GM23248 (cell line): ENCODE measurements around the gene TTC23L. TPM values are rescaled to one million over a fixed set of nuclear protein-coding genes. Genes with fewer than 3 reads are reported as not detected.

Experiments
- DNase-seq: peaks from one replicate; pipeline ENCODE4 v3.0.0-alpha.2; 2015
- H2AFZ ChIP-seq: fragments of 200-600 bp; sonication (generic); 2 replicates; pipeline ENCODE4 v1.6.1; 2016; ENCODE audit warnings: antibody characterized with exemption
- H3F3A ChIP-seq: fragments of 200-600 bp; sonication (generic); 2 replicates; pipeline ENCODE4 v1.6.1; 2016; ENCODE audit warnings: mild to moderate bottlenecking, antibody characterized with exemption, mixed run types; ENCODE audit not compliant: insufficient read depth
- H3K27ac ChIP-seq: fragments of 200-600 bp; sonication (generic); 2 replicates; pipeline ENCODE4 v1.5.1; 2016; ENCODE audit warnings: mild to moderate bottlenecking
- H3K27me3 ChIP-seq: fragments of 200-600 bp; sonication (generic); replicated peaks from 2 replicates; pipeline ENCODE4 v1.6.1; 2016; ENCODE audit warnings: mild to moderate bottlenecking; ENCODE audit not compliant: insufficient read depth
- H3K36me3 ChIP-seq: fragments of 200-600 bp; sonication (generic); 2 replicates; pipeline ENCODE4 v1.6.1; 2016; ENCODE audit warnings: low read depth, mild to moderate bottlenecking
- H3K4me1 ChIP-seq: fragments of 200-600 bp; sonication (generic); 2 replicates; pipeline ENCODE4 v1.6.1; 2016; ENCODE audit warnings: mild to moderate bottlenecking; ENCODE audit not compliant: insufficient read depth
- H3K4me2 ChIP-seq: fragments of 200-600 bp; sonication (generic); one replicate; pipeline ENCODE4 v1.6.1; 2016; ENCODE audit warnings: mild to moderate bottlenecking; ENCODE audit not compliant: unreplicated experiment
- H3K4me3 ChIP-seq: fragments of 200-600 bp; sonication (generic); 2 replicates; pipeline ENCODE4 v1.5.1; 2016; ENCODE audit warnings: mild to moderate bottlenecking
- H3K79me2 ChIP-seq: fragments of 200-600 bp; sonication (generic); 2 replicates; pipeline ENCODE4 v1.6.1; 2016; ENCODE audit warnings: mild to moderate bottlenecking; ENCODE audit not compliant: insufficient read depth
- H3K9ac ChIP-seq: fragments of 200-600 bp; sonication (generic); 2 replicates; pipeline ENCODE4 v1.6.1; 2016; ENCODE audit warnings: mild to moderate bottlenecking
- H3K9me2 ChIP-seq: fragments of 200-600 bp; sonication (generic); 2 replicates; pipeline ENCODE4 v1.6.1; 2016; ENCODE audit warnings: mixed run types, mild to moderate bottlenecking, moderate library complexity; ENCODE audit not compliant: insufficient read depth
- H3K9me3 ChIP-seq: fragments of 200-600 bp; sonication (generic); one replicate; pipeline ENCODE4 v1.6.1; 2017; ENCODE audit warnings: low read depth
- H4K20me1 ChIP-seq: fragments of 200-600 bp; sonication (generic); 2 replicates; pipeline ENCODE4 v1.6.0; 2016; ENCODE audit not compliant: insufficient read depth
- EZH2 ChIP-seq: fragments of 200-600 bp; sonication (generic); IDR thresholded peaks from 2 replicates; pipeline ENCODE4 v1.6.1; 2018; ENCODE audit warnings: antibody characterized with exemption, mild to moderate bottlenecking; ENCODE audit not compliant: insufficient read depth, poor library complexity, severe bottlenecking
- EZH2phosphoT487 ChIP-seq: fragments of 200-600 bp; sonication (generic); IDR thresholded peaks from 2 replicates; pipeline ENCODE4 v1.6.1; 2018; ENCODE audit warnings: antibody characterized with exemption, moderate library complexity, mild to moderate bottlenecking, low read depth; ENCODE audit not compliant: insufficient read depth
- WGBS, 2 experiments: methylation state at CpG; one replicate each; pipeline ENCODE4 v1.1.6; 2015 to 2017; ENCODE audit warnings: low lambda C conversion rate in 2 of 2, low coverage in 1 of 2; ENCODE audit errors: missing lambda C conversion rate in 2 of 2; 5-methylcytosine and 5-hydroxymethylcytosine counted together
- in situ Hi-C: fragments of 300-500 bp; cut with MboI; formaldehyde crosslinking; loops from 2 replicates; pipeline ENCODE4 v1.15.0; 2020
- polyA plus RNA-seq: library from polyadenylated mRNA; unstranded; fragments of >200 nt; fragmentation: Nextera tagmentation; extraction: Ambion mirVana; gene quantifications from 2 replicates; pipeline ENCODE4 v1.2.1, GENCODE V29; 2016
- total RNA-seq: library from RNA; depleted of rRNA; stranded (reverse); fragments of >200 nt; shearing (Covaris generic); gene quantifications from 2 replicates; pipeline ENCODE4 v1.2.3, GENCODE V29; 2014

The TTC23L gene
- total and polyA plus RNA-seq, 2 experiments from 2014 or later: under 0.01 TPM; not detected in 1

- Histone ChIP-seq H4K20me1 (no peaks in the 10 kb centered on the region), H3K9me3 (no peaks in the 10 kb centered on the region), H3K36me3 (peaks cover 44% of the 10 kb centered on the region), H3K79me2 (no peaks in the 10 kb centered on the region), H3K27me3 (no peaks in the 10 kb centered on the region), H3F3A (peaks cover 52% of the 10 kb centered on the region), H3K4me2 (no peak overlapping the region), H3K9me2 (no peaks in the 10 kb centered on the region), H3K4me1 (no peaks in the 10 kb centered on the region), H3K4me3 (no peak overlapping the region), H3K27ac (no peak overlapping the region), H3K9ac (no peak overlapping the region), H2AFZ (no peak overlapping the region)
- TF ChIP-seq EZH2phosphoT487 (no peak), EZH2 (no peak)
- in situ Hi-C loops: no loop called here
- 92 to 100% methylated on average over 1 of the region's 1 CpG for WGBS, 2 experiments
- no peak for DNase-seq
Measured at GRCh38 chr5:34834794-34835089, 4.2 kb upstream of the TTC23L start.

GRCh38 chr5:34835664-34836063, 3.3 kb upstream of the TTC23L start:
- TF ChIP-seq EZH2phosphoT487 (no peak), EZH2 (no peak)
- Histone ChIP-seq H3K4me3 (no peak overlapping the region), H2AFZ (no peak overlapping the region), H3K36me3 (peaks cover 35% of the 10 kb centered on the region), H3K4me1 (no peaks in the 10 kb centered on the region), H4K20me1 (no peaks in the 10 kb centered on the region), H3K9me2 (no peaks in the 10 kb centered on the region), H3K4me2 (no peak overlapping the region), H3F3A (peaks cover 52% of the 10 kb centered on the region), H3K9me3 (no peaks in the 10 kb centered on the region), H3K27ac (no peak overlapping the region), H3K79me2 (no peaks in the 10 kb centered on the region), H3K27me3 (no peaks in the 10 kb centered on the region), H3K9ac (no peak overlapping the region)
- WGBS, 2 experiments: 93 to 95% methylated on average over 3 of the region's 3 CpGs
- no peak for DNase-seq
- in situ Hi-C loops: no loop called here

- Histone ChIP-seq H4K20me1 (no peaks in the 10 kb centered on the region), H3K4me1 (no peaks in the 10 kb centered on the region), H3K27me3 (no peaks in the 10 kb centered on the region), H3K4me2 (no peak overlapping the region), H3K79me2 (no peaks in the 10 kb centered on the region), H3F3A (peaks cover 12% of the 10 kb centered on the region), H3K9me2 (no peaks in the 10 kb centered on the region), H3K36me3 (no peaks in the 10 kb centered on the region), H3K9me3 (no peaks in the 10 kb centered on the region), H3K9ac (no peak overlapping the region), H3K4me3 (no peak overlapping the region), H3K27ac (no peak overlapping the region), H2AFZ (no peak overlapping the region)
- no peak for TF ChIP-seq EZH2
- TF ChIP-seq EZH2phosphoT487: no peak
- WGBS, 2 experiments: 93% methylated on average over 2 of the region's 2 CpGs
- in situ Hi-C loops: no loop called here
- DNase-seq: no peak
Measured at GRCh38 chr5:34841816-34842215, 2.9 kb downstream of the TTC23L start.

- Histone ChIP-seq H2AFZ (no peak overlapping the region), H3K79me2 (no peaks in the 10 kb centered on the region), H3K9ac (no peak overlapping the region), H3K9me2 (no peaks in the 10 kb centered on the region), H3K36me3 (no peaks in the 10 kb centered on the region), H3K4me3 (no peak overlapping the region), H3K27ac (no peak overlapping the region), H4K20me1 (no peaks in the 10 kb centered on the region), H3K4me1 (no peaks in the 10 kb centered on the region), H3F3A (peaks cover 9% of the 10 kb centered on the region), H3K27me3 (no peaks in the 10 kb centered on the region), H3K4me2 (no peak overlapping the region), H3K9me3 (no peaks in the 10 kb centered on the region)
- in situ Hi-C loops: no loop called here
- DNase-seq: no peak
- 79 to 84% methylated on average over 7 of the region's 7 CpGs for WGBS, 2 experiments
- no peak for TF ChIP-seq EZH2
- TF ChIP-seq EZH2phosphoT487: no peak
Measured at GRCh38 chr5:34842554-34842953, 3.6 kb downstream of the TTC23L start.

- H3F3A ChIP-seq: no peaks in the 10 kb centered on the region
- in situ Hi-C loops: no loop called here
- no peaks in the 10 kb centered on the region for H3K36me3 ChIP-seq
- no peak overlapping the region for H3K4me3 ChIP-seq
- no peaks in the 10 kb centered on the region for H3K4me1 ChIP-seq
- no peaks in the 10 kb centered on the region for H3K9me2 ChIP-seq
- 33 to 37% methylated on average over 2 of the region's 2 CpGs for WGBS, 2 experiments
- no peaks in the 10 kb centered on the region for H3K79me2 ChIP-seq
- DNase-seq: no peak
- H3K27me3 ChIP-seq: no peaks in the 10 kb centered on the region
- no peak for TF ChIP-seq EZH2phosphoT487
- TF ChIP-seq EZH2: no peak
- H3K9ac ChIP-seq: no peak overlapping the region
- H2AFZ ChIP-seq: no peak overlapping the region
- no peaks in the 10 kb centered on the region for H4K20me1 ChIP-seq
- no peaks in the 10 kb centered on the region for H3K9me3 ChIP-seq
- no peak overlapping the region for H3K27ac ChIP-seq
- H3K4me2 ChIP-seq: no peak overlapping the region
Measured at GRCh38 chr5:34843497-34843896, 4.5 kb downstream of the TTC23L start.
